Central memory CD8-positive, alpha-beta T cell (primary cell): ENCODE results near the gene KRTAP24-1.

Experiments
- ATAC-seq: fragments of 150-1000 bp; cut with Tn5 transposase; replicated peaks from 2 replicates; pipeline ENCODE4 v1.10.0; 2022; ENCODE audit warnings: mild to moderate bottlenecking, moderate FRiP score, moderate number of reproducible peaks; ENCODE audit not compliant: poor library complexity, severe bottlenecking; ENCODE audit errors: extremely low read depth
- DNase-seq, 2 donors: peaks; one replicate each; pipeline ENCODE4 v3.0.0; 2021; ENCODE audit warnings: low spot score in 2 of 2
- H3K27ac Mint-ChIP-seq: one replicate; pipeline ENCODE4 v1.8.0; 2022; ENCODE audit warnings: low read depth, mild to moderate bottlenecking, moderate library complexity, mixed read lengths
- H3K27me3 Mint-ChIP-seq: one replicate; pipeline ENCODE4 v1.8.0; 2022; ENCODE audit warnings: mixed read lengths
- H3K36me3 Mint-ChIP-seq: one replicate; pipeline ENCODE4 v1.8.0; 2022; ENCODE audit warnings: mild to moderate bottlenecking, moderate library complexity, mixed read lengths; ENCODE audit not compliant: insufficient read depth
- H3K4me1 Mint-ChIP-seq: one replicate; pipeline ENCODE4 v1.8.0; 2022; ENCODE audit warnings: mixed read lengths
- H3K4me3 Mint-ChIP-seq: one replicate; pipeline ENCODE4 v1.8.0; 2022; ENCODE audit warnings: mild to moderate bottlenecking, moderate library complexity, mixed read lengths
- H3K9me3 Mint-ChIP-seq: one replicate; pipeline ENCODE4 v1.8.0; 2022; ENCODE audit warnings: mixed read lengths

Gene KRTAP24-1

GRCh38 chr21:30257773-30258172 lies 25.0 kb downstream of the KRTAP24-1 start:
- Mint-ChIP-seq H3K9me3 (peaks cover 12% of the 10 kb centered on the region), H3K4me1 (no peaks in the 10 kb centered on the region), H3K27me3 (no peaks in the 10 kb centered on the region), H3K36me3 (no peaks in the 10 kb centered on the region), H3K4me3 (no peak overlapping the region), H3K27ac (no peak overlapping the region)
- DNase-seq (no peak), ATAC-seq (no peak)

GRCh38 chr21:30256100-30256499 lies 26.6 kb downstream of the KRTAP24-1 start:
- no peak for ATAC-seq
- Mint-ChIP-seq H3K27ac (no peak overlapping the region), H3K27me3 (no peaks in the 10 kb centered on the region), H3K36me3 (no peaks in the 10 kb centered on the region), H3K4me1 (no peaks in the 10 kb centered on the region), H3K9me3 (peaks cover 12% of the 10 kb centered on the region), H3K4me3 (no peak overlapping the region)
- no peak for DNase-seq

- no peak overlapping the region for H3K27ac Mint-ChIP-seq
- no peaks in the 10 kb centered on the region for H3K36me3 Mint-ChIP-seq
- no peak overlapping the region for H3K4me3 Mint-ChIP-seq
- ATAC-seq, result no peak
- no peaks in the 10 kb centered on the region for H3K27me3 Mint-ChIP-seq
- no peaks in the 10 kb centered on the region for H3K4me1 Mint-ChIP-seq
- H3K9me3 Mint-ChIP-seq, result peaks cover 12% of the 10 kb centered on the region
- no peak for DNase-seq
Measured at GRCh38 chr21:30255679-30256078, 27.1 kb downstream of the KRTAP24-1 start.

- ATAC-seq, result no peak
- no peak for DNase-seq
- Mint-ChIP-seq H3K4me1 (no peaks in the 10 kb centered on the region), H3K27me3 (no peaks in the 10 kb centered on the region), H3K36me3 (no peaks in the 10 kb centered on the region), H3K4me3 (no peak overlapping the region), H3K27ac (no peak overlapping the region), H3K9me3 (no peaks in the 10 kb centered on the region)
Measured at GRCh38 chr21:30251781-30252180, 31.0 kb downstream of the KRTAP24-1 start.

DNA sequence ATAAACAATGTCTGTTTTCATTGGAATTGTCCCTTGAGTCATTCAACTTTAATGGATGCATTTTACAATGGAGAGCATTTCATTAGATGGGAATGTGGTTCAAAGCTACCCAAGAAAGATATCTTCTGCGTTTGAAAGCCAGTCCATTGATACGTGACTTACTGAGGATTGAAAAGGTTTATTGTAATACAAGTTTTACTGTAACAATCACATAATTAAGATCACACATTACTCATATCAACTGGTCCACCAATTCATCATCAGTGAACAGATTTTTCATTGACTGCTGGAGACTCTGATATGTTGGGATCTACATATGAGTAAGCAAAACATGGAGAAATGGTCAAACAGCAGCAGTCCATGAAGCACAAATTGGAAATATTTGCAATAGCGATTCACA lies 32.8 kb downstream of the KRTAP24-1 start:
- Mint-ChIP-seq H3K9me3 (no peaks in the 10 kb centered on the region), H3K36me3 (no peaks in the 10 kb centered on the region), H3K4me1 (no peaks in the 10 kb centered on the region), H3K27me3 (no peaks in the 10 kb centered on the region), H3K4me3 (no peak overlapping the region), H3K27ac (no peak overlapping the region)
- no peak for ATAC-seq
- no peak for DNase-seq

DNA sequence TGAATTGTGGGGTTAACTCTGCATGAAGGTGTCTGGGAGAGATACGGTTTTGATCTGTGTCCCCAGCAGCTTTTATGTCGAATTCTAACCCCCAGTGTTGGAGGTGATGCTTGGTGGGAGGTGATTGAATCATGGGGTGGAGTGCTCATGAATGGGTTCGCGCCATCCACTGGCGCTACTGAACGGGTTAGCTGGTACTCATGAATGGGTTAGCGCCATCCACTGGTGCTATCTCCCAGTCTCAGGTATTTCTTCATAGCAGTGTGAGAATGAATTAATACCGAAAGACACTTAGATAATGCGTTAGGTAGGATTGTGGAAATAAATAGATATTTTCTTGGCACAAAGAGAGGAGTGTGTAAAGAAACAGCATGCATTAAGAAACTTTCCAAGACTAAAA lies 33.9 kb downstream of the KRTAP24-1 start:
- no peak for ATAC-seq
- no peaks in the 10 kb centered on the region for H3K36me3 Mint-ChIP-seq
- no peak for DNase-seq

GRCh38 chr21:30245061-30245460 lies 37.7 kb downstream of the KRTAP24-1 start:
- Mint-ChIP-seq H3K4me3 (no peak overlapping the region), H3K36me3 (no peaks in the 10 kb centered on the region), H3K9me3 (peaks cover 10% of the 10 kb centered on the region), H3K27me3 (no peaks in the 10 kb centered on the region), H3K27ac (no peak overlapping the region), H3K4me1 (no peaks in the 10 kb centered on the region)
- DNase-seq, result no peak
- no peak for ATAC-seq

More for the DNA sequence above, 33.9 kb downstream of the KRTAP24-1 start:
- Mint-ChIP-seq H3K9me3 (peaks cover 10% of the 10 kb centered on the region), H3K27ac (no peak overlapping the region), H3K4me3 (no peak overlapping the region), H3K4me1 (no peaks in the 10 kb centered on the region), H3K27me3 (no peaks in the 10 kb centered on the region)

DNA sequence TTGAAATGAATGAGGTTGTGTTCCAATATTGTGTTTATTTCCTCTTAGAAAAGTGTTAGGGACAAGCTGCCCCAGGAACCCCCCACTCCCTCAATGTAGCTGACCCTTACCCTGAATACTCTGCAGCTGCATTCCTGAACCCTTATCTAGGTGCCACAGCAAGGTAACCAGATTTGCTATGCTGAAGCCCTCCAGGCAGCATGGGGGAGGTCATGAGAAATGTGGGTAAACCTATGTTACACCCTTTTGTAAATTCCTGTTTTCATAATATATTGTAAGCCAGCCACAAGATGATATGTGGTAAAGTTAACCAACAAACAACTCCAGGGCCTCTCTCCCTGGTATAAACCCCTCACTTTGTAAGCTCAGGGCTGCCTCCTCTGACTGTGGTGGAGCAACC lies 39.1 kb downstream of the KRTAP24-1 start:
- Mint-ChIP-seq H3K9me3 (peaks cover 10% of the 10 kb centered on the region), H3K4me3 (no peak overlapping the region), H3K4me1 (no peaks in the 10 kb centered on the region), H3K36me3 (no peaks in the 10 kb centered on the region), H3K27me3 (no peaks in the 10 kb centered on the region), H3K27ac (no peak overlapping the region)
- no peak for DNase-seq
- no peak for ATAC-seq

- Mint-ChIP-seq H3K4me3 (no peak overlapping the region), H3K27me3 (no peaks in the 10 kb centered on the region), H3K9me3 (peaks cover 10% of the 10 kb centered on the region), H3K4me1 (no peaks in the 10 kb centered on the region), H3K27ac (no peak overlapping the region), H3K36me3 (no peaks in the 10 kb centered on the region)
- ATAC-seq (no peak), DNase-seq (no peak)
Measured at GRCh38 chr21:30240661-30241060, 42.1 kb downstream of the KRTAP24-1 start.

- ATAC-seq (no peak), DNase-seq (no peak)
- Mint-ChIP-seq H3K4me3 (no peak overlapping the region), H3K36me3 (no peaks in the 10 kb centered on the region), H3K27me3 (no peaks in the 10 kb centered on the region), H3K4me1 (no peaks in the 10 kb centered on the region), H3K27ac (no peak overlapping the region), H3K9me3 (peaks cover 5% of the 10 kb centered on the region)
Measured at GRCh38 chr21:30238168-30238567, 44.6 kb downstream of the KRTAP24-1 start.

DNA sequence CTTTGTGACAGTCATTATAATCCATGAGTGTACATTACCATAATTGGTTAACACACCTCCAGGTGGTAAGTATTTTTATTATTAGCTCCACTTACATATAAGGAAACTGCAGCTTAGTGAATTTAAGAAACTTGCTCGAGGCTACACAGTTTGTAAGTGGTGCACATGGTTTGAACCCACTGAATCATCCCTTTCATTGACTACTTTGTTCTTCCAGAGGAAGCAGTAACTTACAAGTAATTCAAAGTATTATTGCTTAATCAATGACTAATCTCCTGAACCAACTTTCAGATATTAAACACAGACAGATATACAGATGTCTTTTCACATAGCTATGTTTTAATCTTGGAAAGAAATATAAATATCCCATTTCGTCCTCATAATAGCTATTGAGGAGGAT lies 48.1 kb downstream of the KRTAP24-1 start:
- Mint-ChIP-seq H3K9me3 (peaks cover 17% of the 10 kb centered on the region), H3K27me3 (no peaks in the 10 kb centered on the region), H3K4me3 (no peak overlapping the region), H3K36me3 (no peaks in the 10 kb centered on the region), H3K27ac (no peak overlapping the region), H3K4me1 (no peaks in the 10 kb centered on the region)
- no peak for ATAC-seq
- DNase-seq, result no peak

DNA sequence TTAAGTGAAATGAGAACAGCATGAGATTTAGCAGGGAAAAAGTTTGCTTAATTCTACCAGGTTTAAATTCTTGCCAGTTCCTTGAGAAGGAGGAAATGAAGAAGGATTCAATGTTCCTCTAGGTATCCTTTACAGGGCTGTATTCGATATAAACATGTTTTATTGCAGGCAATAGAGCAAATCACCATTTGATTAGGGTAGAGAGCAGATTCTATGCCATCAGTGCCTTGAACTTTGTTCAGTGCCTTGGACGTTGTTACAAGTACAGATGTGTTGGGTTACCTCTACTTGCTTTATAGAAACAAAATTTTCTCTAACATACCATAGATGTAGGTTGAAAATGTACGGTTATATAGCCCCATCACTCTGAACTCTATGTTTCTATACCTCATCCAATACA lies 48.7 kb downstream of the KRTAP24-1 start:
- Mint-ChIP-seq H3K4me3 (no peak overlapping the region), H3K9me3 (peaks cover 19% of the 10 kb centered on the region), H3K27ac (no peak overlapping the region), H3K4me1 (no peaks in the 10 kb centered on the region), H3K36me3 (no peaks in the 10 kb centered on the region), H3K27me3 (no peaks in the 10 kb centered on the region)
- ATAC-seq (no peak), DNase-seq (no peak)

GRCh38 chr21:30233228-30234020 lies 49.3 kb downstream of the KRTAP24-1 start:
- Mint-ChIP-seq H3K9me3 (peaks cover 19% of the 10 kb centered on the region), H3K27ac (no peak overlapping the region), H3K4me3 (no peak overlapping the region), H3K27me3 (no peaks in the 10 kb centered on the region), H3K36me3 (no peaks in the 10 kb centered on the region), H3K4me1 (no peaks in the 10 kb centered on the region)
- no peak for DNase-seq
- no peak for ATAC-seq
